GM21723 (cell line): ENCODE results near the gene ERP29.
"Not testable (repeated sequence)": the region's sequence is repeated elsewhere in the genome, so short reads cannot be mapped to it uniquely, and the experiment has no call there.

Experiments
- ATAC-seq: cut with Tn5 transposase; IDR thresholded peaks from one replicate; pipeline ENCODE4 v1.9.1; 2021; ENCODE audit warnings: mild to moderate bottlenecking, moderate library complexity; ENCODE audit not compliant: unreplicated experiment

Gene ERP29

GRCh38 chr12:112032292-112032691 lies 19.1 kb downstream of the ERP29 start:
- no peak for ATAC-seq

GRCh38 chr12:112035219-112035785 lies 22.1 kb downstream of the ERP29 start:
- ATAC-seq, result no peak

GRCh38 chr12:112036614-112037013 lies 23.4 kb downstream of the ERP29 start:
- ATAC-seq, result not testable (repeated sequence)

- no peak for ATAC-seq
Observed at GRCh38 chr12:112046003-112046402, 32.8 kb downstream of the ERP29 start.

GRCh38 chr12:112049351-112049750 lies 36.1 kb downstream of the ERP29 start:
- ATAC-seq, result no peak

- no peak for ATAC-seq
Observed at GRCh38 chr12:112061137-112061536, 47.9 kb downstream of the ERP29 start.

- ATAC-seq, result no peak
Observed at GRCh38 chr12:112063273-112063672, 50.0 kb downstream of the ERP29 start.

- ATAC-seq, result no peak
Observed at GRCh38 chr12:112066566-112066965, 53.3 kb downstream of the ERP29 start.
